PC-9 (cell line): ENCODE measurements around the gene TMEM63B. TPM values are rescaled to one million over a fixed set of nuclear protein-coding genes. Genes with fewer than 3 reads are reported as not detected.

Experiments used
- BruUV-seq: library from RNA; stranded (reverse); fragments of 400-500 nt; replicated peaks from 2 replicates; lab custom pipeline; 2021; lab: Mats Ljungman, UMichigan
- CTCF ChIA-PET: fragments of 300-600 bp; sonication (Branson Sonifier 250); formaldehyde crosslinking; loops from one replicate; lab custom pipeline; 2022; ENCODE audit warnings: antibody characterized with exemption; lab: Charles Lee
- POLR2A ChIA-PET: fragments of 300-600 bp; sonication (Branson Sonifier 250); formaldehyde crosslinking; loops from one replicate; lab custom pipeline; 2022; ENCODE audit warnings: antibody characterized with exemption; ENCODE audit not compliant: unreplicated experiment; lab: Charles Lee
- DNase-seq, 2 experiments: peaks; one replicate each; pipeline versions ENCODE4 v3.0.0 to v3.0.0-alpha.2; 2015 to 2022; ENCODE audit warnings: mixed read lengths in 1 of 2
- H2AFZ ChIP-seq: fragments of 200-600 bp; sonication (generic); 2 replicates; pipeline ENCODE4 v1.8.1; 2017; ENCODE audit warnings: antibody characterized with exemption
- H3F3A ChIP-seq: fragments of 200-600 bp; sonication (generic); 2 replicates; pipeline ENCODE4 v1.8.1; 2017; ENCODE audit warnings: antibody characterized with exemption, mild to moderate bottlenecking, low read depth; ENCODE audit not compliant: insufficient read depth
- H3K27ac ChIP-seq: fragments of 200-600 bp; sonication (generic); 2 replicates; pipeline ENCODE4 v1.6.1; 2016; ENCODE audit warnings: mixed run types
- H3K27me3 ChIP-seq: fragments of 200-600 bp; sonication (generic); 2 replicates; pipeline ENCODE4 v1.6.1; 2016; ENCODE audit warnings: low read depth, mixed run types; ENCODE audit not compliant: insufficient read depth
- H3K36me3 ChIP-seq: fragments of 200-600 bp; sonication (generic); 2 replicates; pipeline ENCODE4 v1.6.1; 2016; ENCODE audit warnings: low read depth, mixed run types
- H3K4me1 ChIP-seq: fragments of 200-600 bp; sonication (generic); replicated peaks from 2 replicates; pipeline ENCODE4 v1.6.1; 2016; ENCODE audit warnings: mixed run types; ENCODE audit not compliant: insufficient read depth
- H3K4me2 ChIP-seq: fragments of 200-600 bp; sonication (generic); 2 replicates; pipeline ENCODE4 v1.6.1; 2017; ENCODE audit warnings: mixed run types
- H3K4me3 ChIP-seq: fragments of 200-600 bp; sonication (generic); 2 replicates; pipeline ENCODE4 v1.6.1; 2016; ENCODE audit warnings: mixed run types
- H3K79me2 ChIP-seq: fragments of 200-600 bp; sonication (generic); 2 replicates; pipeline ENCODE4 v1.6.1; 2017; ENCODE audit warnings: low read depth, mixed run types
- H3K9me2 ChIP-seq: fragments of 200-600 bp; sonication (generic); 2 replicates; pipeline ENCODE4 v1.8.1; 2017; ENCODE audit warnings: mild to moderate bottlenecking; ENCODE audit not compliant: insufficient read depth
- H3K9me3 ChIP-seq: fragments of 200-600 bp; sonication (generic); 2 replicates; pipeline ENCODE4 v1.8.1; 2016; ENCODE audit warnings: low read depth; ENCODE audit not compliant: insufficient read depth
- H4K20me1 ChIP-seq: fragments of 200-600 bp; sonication (generic); 2 replicates; pipeline ENCODE4 v1.8.1; 2017; ENCODE audit not compliant: insufficient read depth
- CTCF ChIP-seq: fragments of 200-600 bp; sonication (generic); conservative IDR thresholded peaks from 2 replicates; pipeline ENCODE4 v1.6.1; 2017; ENCODE audit warnings: mixed run types, antibody characterized with exemption, mild to moderate bottlenecking, moderate library complexity
- EZH2 ChIP-seq: fragments of 200-600 bp; sonication (generic); IDR thresholded peaks from 2 replicates; pipeline ENCODE4 v1.8.0; 2017; ENCODE audit warnings: antibody characterized with exemption, low read depth
- intact Hi-C: fragments of 100-400 bp; cut with micrococcal nuclease; formaldehyde crosslinking; loops from one replicate; pipeline ENCODE4 v1.10.0; 2022; ENCODE audit not compliant: unreplicated experiment
- total RNA-seq: library from RNA; stranded (reverse); gene quantifications from 2 replicates; pipeline ENCODE4 v1.2.3, GENCODE V29; 2021

TMEM63B gene
- total RNA-seq, 1 experiment from 2014 or later = 38.5 TPM

DNA sequence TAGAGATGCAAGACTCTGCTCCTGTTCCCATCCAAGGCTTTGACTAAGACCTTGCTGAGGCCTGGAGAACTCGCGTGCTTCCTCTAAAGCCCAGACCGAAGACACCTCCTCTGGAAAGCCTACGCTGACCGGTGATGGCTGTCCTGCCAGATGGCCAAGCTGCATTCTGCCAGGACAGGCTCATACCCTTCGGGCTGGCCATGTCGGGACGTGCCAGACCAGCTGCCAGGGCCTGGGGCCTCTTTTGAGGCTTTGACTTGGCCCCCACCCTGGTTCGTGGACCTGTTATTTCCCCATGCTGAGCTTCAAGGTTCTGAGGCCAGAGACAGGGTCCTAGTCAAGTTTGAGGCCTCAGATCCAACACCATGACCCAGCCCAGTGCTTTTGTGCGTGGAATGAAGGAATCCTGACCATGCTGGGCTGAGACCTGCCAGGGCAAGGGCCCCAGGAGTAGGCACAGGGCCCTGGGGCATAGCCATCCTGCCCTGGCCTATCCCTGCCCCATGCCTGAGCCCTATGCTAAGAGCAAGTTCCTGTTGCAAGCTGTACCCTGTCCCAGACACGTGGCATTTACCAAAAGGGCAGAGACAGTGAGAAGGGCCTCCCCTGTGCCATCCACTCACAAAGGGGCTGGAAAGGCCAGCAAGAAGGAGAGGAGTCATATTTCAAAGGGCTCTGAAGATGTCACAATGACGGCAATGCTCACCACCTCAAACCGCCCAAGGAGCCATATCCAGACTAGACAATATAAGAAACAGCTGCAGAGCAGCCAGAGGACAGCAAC lies 42.9 kb upstream of the TMEM63B start:
- no peak overlapping the region for H3K4me2 ChIP-seq
- no TSS peak for BruUV-seq
- H3K4me3 ChIP-seq = no peak overlapping the region
- H3K4me1 ChIP-seq = peaks cover 14% of the 10 kb centered on the region
- H2AFZ ChIP-seq = no peak overlapping the region
- H3K79me2 ChIP-seq = no peaks in the 10 kb centered on the region
- H3K27me3 ChIP-seq = no peaks in the 10 kb centered on the region
- intact Hi-C loops = no loop called here
- no peaks in the 10 kb centered on the region for H3K9me3 ChIP-seq
- H3K36me3 ChIP-seq = no peaks in the 10 kb centered on the region
- H3K27ac ChIP-seq = no peak overlapping the region
- H3F3A ChIP-seq = peaks cover 16% of the 10 kb centered on the region
- TF ChIP-seq CTCF (no peak), EZH2 (no peak)
- POLR2A ChIA-PET = interaction anchor here (0.6 to 0.7 kb wide), 2 partner anchors 86 to 331 kb away, joined by 11 to 26 read pairs; no protein-coding TSS in a partner anchor
- no peak for DNase-seq
- H3K9me2 ChIP-seq = no peaks in the 10 kb centered on the region
- CTCF ChIA-PET = no interaction called here
- 0 out of 2 replicates have a peak, but pooled peaks cover 6% of the 10 kb centered on the region for H4K20me1 ChIP-seq

- POLR2A ChIA-PET = interaction anchor here (0.6 to 0.7 kb wide), 3 partner anchors 87 to 1025 kb away, joined by 3 to 26 read pairs (median 11); no protein-coding TSS in a partner anchor
- no TSS peak for BruUV-seq
Observed at GRCh38 chr6:44085219-44085618, 42.1 kb upstream of the TMEM63B start.

GRCh38 chr6:44086931-44087574 lies 40.3 kb upstream of the TMEM63B start:
- no peak overlapping the region for H3K4me2 ChIP-seq
- TF ChIP-seq CTCF (no peak), EZH2 (no peak)
- no peaks in the 10 kb centered on the region for H3K79me2 ChIP-seq
- H3F3A ChIP-seq = peaks cover 8% of the 10 kb centered on the region
- CTCF ChIA-PET = interaction anchor here (0.5 kb wide), 1 partner anchor 59 kb away, joined by 4 read pairs; no protein-coding TSS in a partner anchor
- H3K27ac ChIP-seq = no peak overlapping the region
- no peak overlapping the region for H3K4me3 ChIP-seq
- no TSS peak for BruUV-seq
- no peak overlapping the region for H2AFZ ChIP-seq
- no peaks in the 10 kb centered on the region for H3K27me3 ChIP-seq
- H4K20me1 ChIP-seq = peaks cover 6% of the 10 kb centered on the region; the same call in 1 of the 2 replicates
- no peaks in the 10 kb centered on the region for H3K9me3 ChIP-seq
- DNase-seq = peak in 1 of 2 experiments; percentile 58
- H3K9me2 ChIP-seq = no peaks in the 10 kb centered on the region
- intact Hi-C loops = no loop called here
- POLR2A ChIA-PET = interaction anchor here (0.6 kb wide), 2 partner anchors 82 to 86 kb away, joined by 5 read pairs; no protein-coding TSS in a partner anchor
- H3K4me1 ChIP-seq = peaks cover 13% of the 10 kb centered on the region; the same call in 1 of the 2 replicates
- no peaks in the 10 kb centered on the region for H3K36me3 ChIP-seq

More at GRCh38 chr6:44085219-44085618, 42.1 kb upstream of the TMEM63B start:
- H3K4me3 ChIP-seq = no peak overlapping the region
- intact Hi-C loops = no loop called here
- no peaks in the 10 kb centered on the region for H3K36me3 ChIP-seq
- TF ChIP-seq EZH2 = no peak
- no peaks in the 10 kb centered on the region for H3K27me3 ChIP-seq
- peaks cover 13% of the 10 kb centered on the region; the same call in 1 of the 2 replicates for H3K4me1 ChIP-seq
- no peaks in the 10 kb centered on the region for H3K9me2 ChIP-seq
- CTCF ChIA-PET = interaction anchor here (0.6 kb wide), 1 partner anchor 12 kb away, joined by 4 read pairs; no protein-coding TSS in a partner anchor
- no peak for DNase-seq
- H4K20me1 ChIP-seq = 0 out of 2 replicates have a peak, but pooled peaks cover 6% of the 10 kb centered on the region
- H2AFZ ChIP-seq = no peak overlapping the region
- no peaks in the 10 kb centered on the region for H3K9me3 ChIP-seq
- H3K79me2 ChIP-seq = no peaks in the 10 kb centered on the region
- H3F3A ChIP-seq = peaks cover 8% of the 10 kb centered on the region
- H3K4me2 ChIP-seq = no peak overlapping the region
- H3K27ac ChIP-seq = no peak overlapping the region
